Spleen (tissue), 11 donors: ENCODE data around the gene GJD3. TPM values are rescaled to one million over a fixed set of nuclear protein-coding genes. Genes with fewer than 3 reads are reported as not detected.

Source experiments
- DNase-seq: peaks from one replicate; pipeline ENCODE4 v3.0.0-alpha.2; 2020
- H3K27ac ChIP-seq, 8 donors: fragments of 200-600 bp; sonication (generic) in 7 of 8; 1 replicate in 4 of 8; 2 replicates in 4 of 8; pipeline versions ENCODE4 v1.5.0 to v1.8.0; 2016 to 2021; ENCODE audit warnings: inconsistent platforms in 4 of 8, mild to moderate bottlenecking in 4 of 8, moderate library complexity in 1 of 8
- H3K27me3 ChIP-seq, 7 donors: fragments of 200-600 bp; sonication (generic) in 6 of 7; replicated peaks in 1 of 7; 1 replicate in 4 of 7; 2 replicates in 3 of 7; pipeline versions ENCODE4 v1.5.0 to v1.8.0; 2016 to 2021; ENCODE audit warnings: inconsistent platforms in 3 of 7, mild to moderate bottlenecking in 1 of 7
- H3K36me3 ChIP-seq, 6 donors: fragments of 200-600 bp; sonication (generic) in 5 of 6; 1 replicate in 4 of 6; 2 replicates in 2 of 6; pipeline versions ENCODE4 v1.5.0 to v1.8.0; 2016 to 2021; ENCODE audit warnings: inconsistent platforms in 2 of 6
- H3K4me1 ChIP-seq, 6 donors: fragments of 200-600 bp; sonication (generic) in 5 of 6; 1 replicate in 3 of 6; 2 replicates in 3 of 6; pipeline versions ENCODE4 v1.5.0 to v1.8.0; 2016 to 2021; ENCODE audit warnings: inconsistent platforms in 3 of 6
- H3K4me3 ChIP-seq, 8 donors: fragments of 200-600 bp; sonication (generic) in 7 of 8; 1 replicate in 4 of 8; 2 replicates in 4 of 8; pipeline versions ENCODE4 v1.5.0 to v1.8.0; 2016 to 2021; ENCODE audit warnings: inconsistent platforms in 4 of 8, mild to moderate bottlenecking in 4 of 8, moderate library complexity in 2 of 8
- H3K9me3 ChIP-seq, 8 donors: fragments of 200-600 bp; sonication (generic) in 7 of 8; 1 replicate in 4 of 8; 2 replicates in 4 of 8; pipeline versions ENCODE4 v1.5.0 to v1.8.0; 2016 to 2021; ENCODE audit warnings: inconsistent platforms in 4 of 8
- POLR2A ChIP-seq, 3 donors: fragments of 450-650 bp; IDR thresholded peaks; one replicate each; pipeline ENCODE4 v1.5.1; 2017; ENCODE audit warnings: antibody characterized with exemption in 3 of 3, mild to moderate bottlenecking in 1 of 3
- POLR2AphosphoS5 ChIP-seq, 3 donors: sonication (generic); formaldehyde crosslinking; IDR thresholded peaks; one replicate each; pipeline ENCODE4 v1.5.1; 2017; ENCODE audit warnings: antibody characterized with exemption in 3 of 3
- WGBS, 5 donors: extraction: QIAGEN DNeasy Blood & Tissue Kit in 3 of 5; methylation state at CpG; one replicate each; pipeline versions ENCODE4 v1.1.5 to v1.1.7; 2013 to 2018; 5-methylcytosine and 5-hydroxymethylcytosine counted together
- intact Hi-C: fragments of 100-400 bp; cut with DNase I; formaldehyde crosslinking; loops from one replicate; pipeline ENCODE4 v1.15.0; 2023; ENCODE audit warnings: low total_unique reads
- polyA plus RNA-seq, 3 donors: library from polyadenylated mRNA; stranded (reverse); fragments of 200-250 nt; gene quantifications; one replicate each; pipeline ENCODE4 v1.2.1, GENCODE V29; 2013
- total RNA-seq, 7 donors: library from RNA; depleted of rRNA in 3 of 7; stranded (reverse); fragments of >200 nt in 3 of 7; fragmentation: NEBNext Ultra II Directional in 4 of 7; extraction: Animal tissue kit (Norgen Biotek cat#: 25700) in 4 of 7; gene quantifications; one replicate each; pipeline versions ENCODE4 v1.1.0 to v1.2.1, GENCODE V29; 2016 to 2021
- TF ChIP-seq, protein P1 (sequence below), 11 experiments: fragments of 200-600 bp in 7 of 11; fragments of 450-650 bp in 4 of 11; sonication (generic) in 4 of 11; IDR thresholded peaks in 8 of 11; conservative IDR thresholded peaks in 3 of 11; 1 replicate in 7 of 11; 2 replicates in 4 of 11; pipeline versions ENCODE4 v1.4.0 to v1.8.0; 2016 to 2021; ENCODE audit warnings: antibody characterized with exemption in 11 of 11, inconsistent platforms in 4 of 11, mild to moderate bottlenecking in 1 of 11
- donor health status: healthy with polysubstance abuse.
- donor health status: DM: no; HTN: no; CAD: no; lungs with moderate emphysema.
- donor health status: DM: no; HTN: no; CAD: no.
- donor health status: Bipolar disorder and iron deficiency.
- donor health status: healthy.
- donor health status: DM: no; HTN: no; CAD: no.
- donor health status: DM: yes; HTN: yes; CAD: no.

The GJD3 gene
- total and polyA plus RNA-seq, 10 donors, result 0.20 to 15.0 (median 8.6) TPM

DNA sequence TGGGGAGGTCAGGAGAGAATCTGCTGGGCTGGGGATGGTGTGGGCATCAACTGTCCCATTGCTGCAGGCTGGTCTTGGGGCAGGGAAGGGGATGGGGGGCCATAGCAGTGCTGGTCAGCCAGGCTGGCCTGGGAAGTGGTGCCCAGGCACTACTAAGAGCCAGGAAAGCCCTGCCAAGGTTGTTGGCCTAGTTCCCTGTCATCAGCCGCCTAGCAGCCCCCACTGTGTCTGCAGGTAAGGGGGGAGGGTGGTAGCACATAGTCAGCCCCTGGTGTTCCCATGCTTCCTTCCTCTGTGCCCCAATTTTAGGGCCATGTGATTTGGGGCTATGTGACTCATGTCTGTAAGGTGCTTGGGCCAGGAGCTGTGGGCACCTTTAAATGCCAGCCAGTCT is 17.8 kb downstream of the GJD3 start:
- TF ChIP-seq POLR2AphosphoS5 (IDR thresholded peaks at IDR 0.05) (peak in 1 of 3 donors; percentile 29), POLR2A (IDR thresholded peaks at IDR 0.05) (no peak)
- TF ChIP-seq, protein P1, sequence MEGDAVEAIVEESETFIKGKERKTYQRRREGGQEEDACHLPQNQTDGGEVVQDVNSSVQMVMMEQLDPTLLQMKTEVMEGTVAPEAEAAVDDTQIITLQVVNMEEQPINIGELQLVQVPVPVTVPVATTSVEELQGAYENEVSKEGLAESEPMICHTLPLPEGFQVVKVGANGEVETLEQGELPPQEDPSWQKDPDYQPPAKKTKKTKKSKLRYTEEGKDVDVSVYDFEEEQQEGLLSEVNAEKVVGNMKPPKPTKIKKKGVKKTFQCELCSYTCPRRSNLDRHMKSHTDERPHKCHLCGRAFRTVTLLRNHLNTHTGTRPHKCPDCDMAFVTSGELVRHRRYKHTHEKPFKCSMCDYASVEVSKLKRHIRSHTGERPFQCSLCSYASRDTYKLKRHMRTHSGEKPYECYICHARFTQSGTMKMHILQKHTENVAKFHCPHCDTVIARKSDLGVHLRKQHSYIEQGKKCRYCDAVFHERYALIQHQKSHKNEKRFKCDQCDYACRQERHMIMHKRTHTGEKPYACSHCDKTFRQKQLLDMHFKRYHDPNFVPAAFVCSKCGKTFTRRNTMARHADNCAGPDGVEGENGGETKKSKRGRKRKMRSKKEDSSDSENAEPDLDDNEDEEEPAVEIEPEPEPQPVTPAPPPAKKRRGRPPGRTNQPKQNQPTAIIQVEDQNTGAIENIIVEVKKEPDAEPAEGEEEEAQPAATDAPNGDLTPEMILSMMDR (IDR thresholded peaks at IDR 0.05 in 8 of 11, conservative IDR thresholded peaks at IDR 0.05 in 3 of 11), result no peak
- intact Hi-C loops, result no loop called here
- no peaks in the 10 kb centered on the region for H3K9me3 ChIP-seq
- no peaks in the 10 kb centered on the region for H3K27me3 ChIP-seq
- no peak for DNase-seq
- H3K27ac ChIP-seq, result peak overlapping the region in 7 of 8 donors; percentile 82 to 97 (median 95)
- peaks cover 61 to 100% (median 94%) of the 10 kb centered on the region in 6 donors for H3K4me1 ChIP-seq
- WGBS, 5 donors, result 29 to 62% (median 57%) methylated on average over 1 of the region's 1 CpG; no CpG with 5 or more reads in 1 of the 5 donors
- peaks cover 0 to 40% (median 25%) of the 10 kb centered on the region in 6 donors for H3K36me3 ChIP-seq
- H3K4me3 ChIP-seq, result peak overlapping the region in 3 of 8 donors; percentile 23 to 78 (median 67)

DNA sequence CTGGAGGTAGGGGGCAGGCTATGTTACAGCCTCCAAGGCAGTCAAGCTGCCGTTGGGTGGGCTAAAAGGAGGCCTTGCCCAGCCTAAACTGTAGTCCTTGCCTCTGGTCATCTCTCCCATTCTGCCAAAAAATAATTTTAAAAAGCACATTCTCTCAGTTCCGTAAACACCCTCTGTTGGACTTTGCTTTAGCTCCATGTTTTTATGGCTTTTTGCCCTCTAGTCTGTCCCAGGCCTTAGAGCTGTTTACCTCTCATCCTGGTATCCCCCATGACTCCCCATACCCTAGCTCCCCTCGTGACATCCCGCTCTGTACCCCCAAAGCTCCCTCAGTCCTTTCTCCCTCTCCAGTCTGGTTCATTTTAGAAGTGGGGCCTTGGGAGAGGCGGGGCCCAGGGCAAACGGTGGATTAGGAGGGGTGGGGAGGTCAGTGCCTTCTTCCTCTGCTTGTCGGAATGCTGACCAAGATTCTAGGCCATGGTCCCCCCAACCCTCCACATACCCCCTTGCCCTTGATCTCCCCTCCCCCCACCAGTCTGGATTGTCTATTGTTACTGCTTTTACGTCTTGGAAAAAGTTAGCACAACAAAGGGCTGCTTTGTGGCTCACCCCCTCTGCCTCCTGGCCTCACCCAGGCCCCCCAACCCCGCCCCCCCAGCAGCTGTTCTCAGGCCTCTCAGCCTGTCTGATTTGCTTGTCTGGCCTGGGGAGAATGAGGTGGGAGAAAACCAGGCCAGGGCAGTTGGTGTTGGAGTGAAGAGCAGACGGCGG is 18.4 kb downstream of the GJD3 start:
- 54 to 67% (median 60%) methylated on average over 11 of the region's 11 CpGs for WGBS, 5 donors
- Histone ChIP-seq H3K36me3 (peaks cover 0 to 35% (median 21%) of the 10 kb centered on the region in 6 donors), H3K4me1 (peaks cover 58 to 100% (median 88%) of the 10 kb centered on the region in 6 donors), H3K27ac (peak overlapping the region; percentile 54 to 97 (median 92)), H3K9me3 (no peaks in the 10 kb centered on the region), H3K27me3 (no peaks in the 10 kb centered on the region), H3K4me3 (peak overlapping the region in 7 of 8 donors; percentile 58 to 81 (median 69))
- TF ChIP-seq, protein P1 (IDR thresholded peaks at IDR 0.05 in 8 of 11, conservative IDR thresholded peaks at IDR 0.05 in 3 of 11), result no peak
- TF ChIP-seq POLR2A (IDR thresholded peaks at IDR 0.05) (no peak), POLR2AphosphoS5 (IDR thresholded peaks at IDR 0.05) (no peak)
- intact Hi-C loops, result no loop called here
- no peak for DNase-seq

DNA sequence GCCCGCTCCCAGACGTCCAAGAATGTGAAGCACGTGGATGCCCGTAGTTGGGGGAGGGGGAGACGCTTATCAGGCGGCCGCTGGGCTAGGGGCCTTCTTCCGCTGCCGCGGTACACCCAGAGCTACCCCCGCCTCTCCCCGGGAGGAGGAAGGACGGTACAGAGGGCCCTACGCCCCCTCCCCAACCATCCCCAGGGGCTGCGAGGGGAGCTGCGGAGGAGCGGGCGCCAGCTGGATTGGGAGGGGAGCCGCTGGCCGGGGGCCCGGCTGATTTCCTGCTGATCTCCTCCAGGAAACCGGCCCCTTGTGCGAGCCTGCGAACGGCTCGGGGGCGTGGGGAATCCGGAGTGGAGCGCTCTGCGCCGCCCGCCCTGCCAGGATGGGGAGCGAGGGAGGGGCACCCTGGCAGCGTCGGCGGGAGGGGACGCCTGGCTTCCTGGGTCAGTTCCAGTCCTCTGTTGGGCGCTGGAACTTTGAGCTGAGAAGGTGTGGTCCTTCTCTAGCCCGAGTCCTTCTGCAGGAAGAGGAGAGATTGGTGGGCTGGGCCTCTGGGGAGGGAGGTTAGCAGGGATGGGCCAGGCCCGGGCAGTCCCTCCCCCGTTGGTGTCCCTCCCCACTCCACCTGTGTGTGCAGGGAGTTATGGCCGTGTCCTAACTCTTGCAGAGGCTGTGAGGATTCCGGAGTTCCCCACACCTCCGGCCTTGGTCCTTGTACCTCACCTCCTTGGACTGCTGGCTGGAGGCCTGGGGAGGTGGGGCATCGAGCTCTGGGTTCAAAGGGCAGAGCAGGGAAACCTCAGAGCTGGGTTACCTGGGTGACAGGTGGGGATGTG is 19.2 kb downstream of the GJD3 start:
- intact Hi-C loops, result no loop called here
- Histone ChIP-seq H3K27ac (peak overlapping the region; percentile 54 to 97 (median 92)), H3K4me1 (peaks cover 62 to 100% (median 88%) of the 10 kb centered on the region in 6 donors)

More for the DNA sequence above, 19.2 kb downstream of the GJD3 start:
- H3K36me3 ChIP-seq, result peaks cover 0 to 29% (median 19%) of the 10 kb centered on the region in 6 donors
- no peaks in the 10 kb centered on the region for H3K27me3 ChIP-seq
- 2 to 9% (median 5%) methylated on average over 16 to 45 of the region's 45 CpGs for WGBS, 5 donors
- H3K4me3 ChIP-seq, result peak overlapping the region; percentile 25 to 81 (median 68)
- peak; percentile 52 to 87 (median 78) for TF ChIP-seq POLR2AphosphoS5 (IDR thresholded peaks at IDR 0.05)
- TF ChIP-seq POLR2A (IDR thresholded peaks at IDR 0.05), result no peak
- TF ChIP-seq, protein P1 (IDR thresholded peaks at IDR 0.05 in 8 of 11, conservative IDR thresholded peaks at IDR 0.05 in 3 of 11), result no peak
- H3K9me3 ChIP-seq, result no peaks in the 10 kb centered on the region
- peak; percentile 90 for DNase-seq
